NCI-H1694 treated with DMSO at 0.1 percent for 48 hours (cell line): Measurements from ENCODE around the gene SBK1.
"Not testable (repeated sequence)": the region's sequence is repeated elsewhere in the genome, so short reads cannot be mapped to it uniquely, and the experiment has no call there.

Source experiments
- DNase-seq: peaks from one replicate; lab custom pipeline; 2025; lab: John Stamatoyannopoulos, UW

Gene SBK1

DNA sequence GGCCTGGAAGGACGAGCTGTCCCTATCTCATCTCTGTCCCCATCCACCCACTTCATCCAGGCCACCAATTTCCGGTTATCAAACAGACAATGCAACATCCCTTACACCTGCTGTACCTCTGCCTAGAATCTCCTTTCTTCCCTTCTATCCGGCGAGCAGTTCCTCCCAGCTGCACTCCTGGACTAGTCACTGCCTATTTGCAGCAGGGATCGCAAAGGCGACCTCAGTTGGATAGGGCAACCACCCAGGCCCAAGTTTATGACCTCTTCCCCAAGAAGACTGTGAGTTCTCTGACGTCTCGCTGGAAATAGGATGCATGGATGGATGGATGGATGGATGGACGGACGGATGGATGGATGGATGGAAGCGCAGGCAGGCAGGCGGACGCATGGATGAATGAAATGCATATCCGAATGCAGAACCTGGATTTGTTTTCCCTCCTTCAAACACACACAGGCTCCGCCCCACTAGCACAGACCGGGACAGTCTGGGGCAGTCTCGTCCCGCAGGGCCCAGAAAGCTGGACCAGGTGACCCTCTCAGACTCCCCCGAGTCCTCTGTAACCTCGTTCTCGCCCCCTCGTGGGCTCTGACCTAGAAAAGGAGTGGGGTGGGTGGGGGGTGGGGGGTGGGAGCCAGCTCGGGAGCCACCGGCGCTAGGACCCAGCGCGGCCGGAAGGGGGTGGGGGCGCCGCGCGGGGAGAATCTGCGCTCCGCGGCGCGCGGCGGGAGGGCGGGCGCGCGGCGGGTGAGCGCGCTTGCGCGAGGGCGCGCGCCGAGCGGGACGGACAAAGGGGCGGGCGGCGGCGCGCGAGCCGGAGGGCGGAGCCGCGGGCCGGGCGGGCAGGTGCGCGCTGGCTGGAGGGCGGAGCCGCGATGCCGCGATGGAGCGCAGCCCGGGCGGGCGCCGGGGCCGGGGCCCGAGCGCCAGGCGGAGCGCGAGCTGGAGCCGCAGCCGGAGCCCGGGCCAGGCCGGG is at the start of gene SBK1:
TSS of gene SBK1 (plus strand) at position 875 of the 976 bp plus-strand sequence. CDS start 24,867 bp downstream, outside the sequence.
- DNase-seq, result peak; percentile 72

DNA sequence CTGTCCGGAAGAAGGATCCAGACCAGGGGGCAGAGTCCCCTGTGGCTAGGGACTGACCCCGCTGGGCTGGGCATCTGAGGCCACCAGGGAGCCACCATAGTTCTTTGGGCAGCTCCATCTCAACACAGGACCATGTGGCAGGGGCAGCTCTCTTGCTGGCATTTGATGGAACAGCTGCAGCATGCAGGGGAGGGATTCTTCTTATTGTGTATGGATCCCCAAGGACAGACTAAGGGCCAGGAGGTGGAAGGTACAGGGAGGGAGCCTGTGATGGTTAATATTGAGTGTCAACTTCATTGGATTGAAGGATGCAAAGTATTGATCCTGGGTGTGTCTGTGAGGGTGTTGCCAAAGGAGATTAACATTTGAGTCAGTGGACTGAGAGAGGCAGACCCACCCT is 42.8 kb upstream of the SBK1 start:
- DNase-seq, result not testable (repeated sequence)

DNA sequence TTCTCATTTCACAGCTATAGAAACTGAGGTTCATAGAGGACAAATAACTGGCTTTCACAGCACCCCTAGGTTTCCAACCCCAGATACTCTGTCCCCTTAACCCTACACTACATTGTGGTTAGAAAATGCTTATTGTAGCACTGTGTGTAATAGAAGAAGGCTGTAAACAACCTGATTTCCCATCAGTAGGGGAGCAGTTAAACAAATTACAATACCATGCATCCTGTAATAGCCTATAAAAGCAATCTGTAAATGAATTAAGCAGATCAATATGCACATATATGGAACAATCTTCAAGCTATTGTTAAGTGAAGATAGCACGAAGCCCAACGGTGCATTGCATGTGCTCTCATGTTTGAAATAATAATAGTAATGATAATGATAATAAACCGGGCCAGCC is 41.3 kb upstream of the SBK1 start:
- no peak for DNase-seq

DNA sequence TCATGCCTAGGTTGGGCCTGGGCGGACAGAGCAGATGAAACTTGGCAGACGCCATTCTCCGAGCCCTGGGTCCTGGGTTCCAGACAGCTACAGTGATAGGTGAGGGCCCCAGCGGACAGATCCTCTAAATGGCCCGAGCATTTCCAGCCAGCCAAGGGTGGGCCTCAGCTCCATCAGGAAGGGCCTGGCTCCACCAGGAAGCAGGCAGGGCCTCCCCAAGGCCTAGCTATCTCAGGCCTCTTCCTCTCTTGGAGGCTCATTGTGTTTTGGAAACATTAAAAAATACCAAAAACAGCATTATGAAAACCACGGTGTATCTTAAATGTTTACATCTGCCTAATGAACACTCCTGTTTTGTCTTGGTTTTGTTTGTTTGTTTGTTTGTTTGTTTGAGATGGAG is 38.2 kb upstream of the SBK1 start:
- no peak for DNase-seq

DNA sequence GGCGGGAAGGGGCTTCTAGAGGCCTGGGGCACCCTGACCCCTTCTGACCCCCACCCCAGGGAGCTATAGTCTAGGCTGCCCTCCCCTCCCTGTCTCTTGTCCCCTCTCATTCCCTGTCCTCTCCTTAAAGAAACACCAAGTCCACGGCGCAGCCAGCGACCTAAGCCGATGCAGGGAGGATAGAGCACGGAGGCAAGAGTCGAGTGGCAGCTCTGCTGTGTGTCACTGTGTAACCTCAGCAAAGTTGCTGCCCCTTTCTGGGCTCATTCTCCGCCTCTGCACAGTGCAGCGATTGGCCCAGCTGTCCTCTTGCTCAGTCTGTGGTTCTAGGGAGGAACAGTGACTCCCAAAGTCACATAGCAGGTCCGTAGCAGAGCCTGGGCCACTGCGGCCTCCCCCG is 36.5 kb upstream of the SBK1 start:
- no peak for DNase-seq

DNA sequence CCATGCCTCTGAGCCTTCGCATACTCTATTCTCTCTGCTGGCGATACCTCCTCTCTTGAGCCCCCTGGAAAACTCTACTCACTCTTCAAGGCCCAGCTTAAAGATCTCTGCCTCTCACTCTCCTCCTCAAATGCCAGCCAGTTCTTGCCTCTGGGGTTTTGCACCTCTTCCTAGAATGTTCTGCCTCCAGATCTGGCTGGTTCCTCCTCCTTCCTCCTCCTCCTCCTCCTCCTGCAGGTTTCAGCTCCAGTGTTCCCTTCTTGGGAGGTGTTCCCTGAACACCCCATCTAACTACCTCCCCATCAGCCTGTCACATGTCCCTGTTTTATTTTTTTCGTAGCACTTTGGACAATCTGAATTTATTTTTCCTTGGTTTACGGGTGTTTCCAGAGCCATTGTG is 35.1 kb upstream of the SBK1 start:
- DNase-seq, result no peak

DNA sequence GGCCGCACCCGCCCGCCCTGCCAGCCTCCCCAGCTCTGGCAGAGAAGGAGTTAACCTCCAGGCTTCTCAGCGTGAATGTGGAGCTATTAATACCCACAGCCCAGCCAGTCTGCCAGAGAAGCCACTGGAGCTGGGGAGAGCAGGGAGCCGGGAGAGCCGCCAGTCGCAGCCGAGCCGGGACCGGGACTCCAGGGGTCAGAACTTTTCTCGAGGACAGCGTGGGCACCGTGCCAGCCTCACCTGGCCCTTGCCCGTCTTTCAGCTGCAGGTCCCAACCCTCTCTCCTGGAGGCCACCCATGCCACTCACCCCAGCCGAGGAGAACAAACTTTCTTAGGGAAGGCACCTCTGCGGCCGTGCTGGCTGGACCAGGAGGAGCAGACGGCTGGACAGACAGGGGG is 33.8 kb upstream of the SBK1 start:
- DNase-seq, result peak; percentile 7

DNA sequence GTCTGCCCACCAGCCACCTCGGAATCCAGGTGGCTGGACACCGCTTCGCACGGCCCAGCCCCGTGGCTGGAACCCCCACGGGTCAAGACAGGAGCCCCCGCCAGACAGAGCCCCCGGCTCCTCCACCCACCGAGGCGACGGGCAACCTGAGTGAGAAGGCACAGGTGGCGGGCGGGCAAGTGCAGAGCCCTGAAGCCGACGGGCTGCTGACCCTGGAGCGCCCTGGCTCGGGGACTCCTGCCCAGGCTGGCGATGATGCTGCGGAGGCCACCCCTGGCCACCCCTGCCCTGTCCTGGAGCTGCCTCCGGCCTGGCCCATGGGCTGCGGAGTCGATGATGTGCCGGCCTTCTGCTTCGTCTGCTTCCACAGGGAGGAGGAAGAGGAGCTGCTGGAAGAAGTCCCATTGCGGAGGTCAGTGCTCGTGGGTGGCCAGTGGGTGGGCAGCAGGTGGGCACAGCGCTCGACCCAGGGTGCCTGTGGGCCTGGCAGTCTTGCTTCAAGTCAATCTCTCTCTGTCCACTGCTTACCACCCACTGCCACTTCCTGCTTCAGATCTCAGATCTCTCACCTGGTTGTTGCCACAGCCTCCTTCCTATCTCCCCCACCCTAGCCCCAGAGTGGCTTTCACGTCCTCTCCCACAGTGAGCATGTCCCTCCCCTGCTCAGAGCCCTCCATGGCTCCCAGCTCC is 33.1 kb upstream of the SBK1 start:
- DNase-seq, result no peak

DNA sequence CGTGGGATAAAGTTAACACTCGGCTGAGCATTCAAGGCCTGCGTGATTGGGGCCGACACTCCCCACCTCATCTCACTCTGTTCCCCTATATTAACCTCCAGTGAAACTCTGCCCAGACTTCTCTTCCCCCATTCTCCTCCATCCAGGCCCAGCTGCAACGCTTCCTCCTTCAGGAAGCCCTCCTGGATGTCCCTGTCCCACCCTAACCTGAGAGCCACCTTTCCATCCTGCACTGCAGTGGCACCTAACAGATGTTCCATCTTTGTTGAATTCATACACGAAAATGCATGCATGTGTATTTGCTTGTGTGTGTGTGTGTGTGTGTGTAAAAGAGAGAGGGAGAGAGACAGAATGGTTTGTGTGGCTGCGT is 32.6 kb upstream of the SBK1 start:
- no peak for DNase-seq

DNA sequence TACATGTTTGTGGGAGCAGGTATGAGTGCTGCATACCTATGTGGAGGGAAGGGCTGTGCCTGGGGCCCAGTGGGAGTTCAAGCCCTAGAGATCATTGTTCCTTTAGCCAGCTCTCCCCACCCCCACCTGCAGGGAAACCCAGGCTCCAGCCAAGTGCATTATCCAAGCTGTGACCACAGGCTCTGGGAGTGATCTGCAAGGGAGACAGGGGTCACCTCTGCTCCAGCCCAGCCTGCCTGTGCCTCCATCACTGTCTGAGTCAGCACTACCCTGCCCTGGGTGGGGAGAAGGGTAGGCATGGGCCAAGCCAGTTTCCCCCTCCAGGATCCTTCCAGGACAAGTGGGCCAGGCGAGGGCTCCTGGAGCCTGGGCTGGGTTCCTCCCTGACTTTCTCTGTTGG is 32.1 kb upstream of the SBK1 start:
- DNase-seq, result no peak

DNA sequence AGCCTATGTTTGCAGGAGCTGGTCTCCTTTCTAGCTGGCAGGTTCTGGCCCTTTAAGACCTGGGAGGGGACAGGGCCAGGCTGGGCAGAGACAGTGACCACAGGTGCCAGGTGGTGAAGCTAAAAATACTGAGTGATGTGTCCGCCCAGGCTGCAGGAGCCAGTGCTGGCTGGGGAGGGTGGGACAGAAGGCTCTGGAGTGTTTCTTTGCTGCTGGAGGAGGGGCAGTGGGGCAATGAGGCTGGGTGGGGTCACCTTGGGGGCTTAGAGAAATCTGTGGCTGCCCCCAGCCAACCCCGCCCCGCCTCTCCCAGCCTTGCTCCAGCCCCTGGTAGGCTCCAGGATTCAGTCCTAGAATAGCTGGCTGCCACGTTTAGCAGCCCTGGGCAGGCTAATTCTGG is 30.4 kb upstream of the SBK1 start:
- no peak for DNase-seq

DNA sequence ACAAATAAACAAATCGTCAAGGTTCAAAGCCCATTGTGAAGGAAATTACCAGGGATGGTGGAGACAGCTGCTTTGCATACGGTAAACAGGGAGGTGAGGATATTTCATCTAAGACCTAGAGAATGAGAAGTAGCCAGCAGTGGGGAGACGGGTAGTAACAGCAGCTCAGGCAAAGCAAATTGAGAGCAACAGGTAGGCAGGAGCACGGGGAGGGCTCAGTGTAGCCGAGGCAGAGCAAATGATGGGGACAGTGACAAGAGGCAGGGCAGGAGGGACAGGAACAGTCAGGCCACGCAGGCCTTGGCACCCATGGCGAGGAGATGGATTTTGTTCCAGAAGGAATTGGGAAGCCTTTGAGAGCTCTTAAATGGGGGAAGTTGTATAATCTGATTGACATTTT is 29.0 kb upstream of the SBK1 start:
- no peak for DNase-seq

DNA sequence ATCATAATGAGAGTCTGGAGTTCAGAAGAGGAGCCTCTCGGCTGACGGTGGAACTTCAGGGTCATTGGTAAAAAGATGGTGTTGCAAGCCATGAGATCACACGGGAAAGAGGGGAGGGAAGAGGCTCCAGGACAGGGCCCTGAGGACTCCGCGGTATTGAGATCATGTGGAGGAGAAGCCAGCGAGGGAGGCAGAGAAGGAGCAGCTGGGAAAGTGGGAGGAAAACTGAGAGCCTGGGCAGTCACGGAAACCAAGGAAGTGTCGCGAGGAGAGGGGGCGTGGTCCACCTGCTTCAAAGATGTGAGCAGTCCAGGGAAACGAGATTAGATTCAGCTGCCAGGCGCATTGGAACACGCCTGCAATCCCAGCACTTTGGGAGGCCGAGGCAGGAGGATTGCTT is 27.7 kb upstream of the SBK1 start:
- DNase-seq, result no peak

DNA sequence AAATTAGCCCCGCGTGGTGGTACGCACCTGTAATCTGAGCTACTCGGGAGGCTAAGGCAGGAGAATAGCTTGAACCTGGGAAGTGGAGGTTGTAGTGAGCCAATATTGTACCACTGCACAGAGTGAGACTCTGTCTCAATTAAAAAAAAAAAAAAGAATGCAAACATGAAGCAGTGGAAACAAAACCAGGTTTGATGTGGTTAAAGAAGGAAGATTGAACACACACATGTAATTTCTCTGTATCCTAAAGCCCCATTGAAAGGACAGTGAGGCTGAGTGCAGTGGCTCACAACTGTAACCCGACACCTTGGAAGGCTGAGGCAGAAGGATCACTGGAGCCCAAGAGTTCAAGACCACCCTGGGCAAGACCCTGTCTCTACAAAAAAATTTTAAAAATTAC is 26.5 kb upstream of the SBK1 start:
- DNase-seq, result no peak

DNA sequence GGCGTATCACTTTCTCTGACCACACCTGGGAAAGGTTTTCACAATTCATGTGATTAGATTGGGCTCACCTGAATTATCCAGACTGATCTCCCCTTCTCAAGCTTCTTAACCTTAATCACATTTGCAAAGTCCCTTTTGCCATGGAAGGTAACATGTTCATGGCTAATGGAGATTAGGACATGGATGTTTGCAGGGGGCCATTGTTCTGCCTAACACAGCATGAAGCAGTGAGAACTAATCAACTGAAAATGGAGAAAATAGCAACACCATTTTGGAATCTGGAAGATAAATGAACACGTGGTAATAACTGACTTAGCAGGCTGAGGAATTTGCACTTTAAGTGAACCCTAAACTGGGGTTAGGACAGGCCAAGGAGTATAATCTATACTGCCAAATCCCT is 25.0 kb upstream of the SBK1 start:
- DNase-seq, result no peak

DNA sequence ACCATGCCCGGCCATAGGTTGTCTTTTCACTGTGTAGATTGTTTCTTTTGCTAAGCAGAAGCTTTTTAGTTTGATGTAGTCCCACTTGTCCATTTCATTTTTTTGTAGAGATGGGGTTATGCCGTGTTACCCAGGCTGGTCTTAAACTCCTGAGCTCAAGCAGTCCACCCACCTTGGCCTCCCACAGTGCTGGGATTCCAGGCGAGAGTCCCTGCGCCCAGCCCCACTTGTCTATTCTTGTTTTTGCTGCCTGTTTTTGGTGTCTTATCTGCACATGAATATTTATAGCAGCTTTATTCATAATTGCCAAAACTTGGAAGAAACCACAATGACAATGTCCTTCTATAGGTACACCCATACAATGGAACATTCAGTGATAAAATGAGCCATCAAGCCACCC is 18.8 kb upstream of the SBK1 start:
- DNase-seq, result no peak

DNA sequence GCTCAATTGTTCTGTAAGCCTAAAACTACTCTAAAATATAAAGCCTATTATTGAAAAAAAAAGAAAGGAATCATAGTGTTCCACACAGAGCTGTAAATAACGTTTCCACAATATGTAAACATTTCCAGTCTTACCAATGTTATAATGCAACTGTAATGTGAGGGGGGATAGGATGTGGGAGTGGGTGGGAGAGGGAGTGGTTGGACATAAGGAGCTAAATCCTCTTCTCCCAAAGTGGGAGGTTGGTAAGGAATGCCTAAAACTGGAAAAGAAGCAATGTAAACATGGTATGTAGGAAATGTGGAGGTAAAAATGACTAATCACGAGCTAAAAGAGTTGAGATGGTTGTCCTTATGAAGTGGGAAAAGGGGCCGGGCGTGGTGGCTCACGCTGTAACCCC is 17.6 kb upstream of the SBK1 start:
- no peak for DNase-seq

DNA sequence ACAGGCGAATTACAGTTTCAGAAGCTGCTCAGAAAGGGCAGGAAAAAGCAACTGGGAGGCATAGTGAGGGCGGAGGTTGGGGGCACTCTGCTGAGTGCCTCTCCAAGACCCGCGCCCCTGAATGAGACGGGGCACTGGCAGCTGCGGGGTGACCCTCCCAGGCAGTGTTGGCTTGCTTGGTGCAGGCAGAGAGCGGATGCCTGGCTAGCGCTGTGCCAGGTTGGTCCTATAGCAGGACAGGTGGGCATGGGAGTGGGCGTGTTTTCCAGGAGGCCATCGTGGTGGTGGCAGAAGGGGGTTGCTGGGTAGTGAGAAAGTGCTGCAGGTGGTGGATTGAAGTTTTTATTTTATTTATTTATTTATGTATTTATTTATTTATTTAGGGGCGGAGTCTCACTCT is 16.0 kb upstream of the SBK1 start:
- no peak for DNase-seq

DNA sequence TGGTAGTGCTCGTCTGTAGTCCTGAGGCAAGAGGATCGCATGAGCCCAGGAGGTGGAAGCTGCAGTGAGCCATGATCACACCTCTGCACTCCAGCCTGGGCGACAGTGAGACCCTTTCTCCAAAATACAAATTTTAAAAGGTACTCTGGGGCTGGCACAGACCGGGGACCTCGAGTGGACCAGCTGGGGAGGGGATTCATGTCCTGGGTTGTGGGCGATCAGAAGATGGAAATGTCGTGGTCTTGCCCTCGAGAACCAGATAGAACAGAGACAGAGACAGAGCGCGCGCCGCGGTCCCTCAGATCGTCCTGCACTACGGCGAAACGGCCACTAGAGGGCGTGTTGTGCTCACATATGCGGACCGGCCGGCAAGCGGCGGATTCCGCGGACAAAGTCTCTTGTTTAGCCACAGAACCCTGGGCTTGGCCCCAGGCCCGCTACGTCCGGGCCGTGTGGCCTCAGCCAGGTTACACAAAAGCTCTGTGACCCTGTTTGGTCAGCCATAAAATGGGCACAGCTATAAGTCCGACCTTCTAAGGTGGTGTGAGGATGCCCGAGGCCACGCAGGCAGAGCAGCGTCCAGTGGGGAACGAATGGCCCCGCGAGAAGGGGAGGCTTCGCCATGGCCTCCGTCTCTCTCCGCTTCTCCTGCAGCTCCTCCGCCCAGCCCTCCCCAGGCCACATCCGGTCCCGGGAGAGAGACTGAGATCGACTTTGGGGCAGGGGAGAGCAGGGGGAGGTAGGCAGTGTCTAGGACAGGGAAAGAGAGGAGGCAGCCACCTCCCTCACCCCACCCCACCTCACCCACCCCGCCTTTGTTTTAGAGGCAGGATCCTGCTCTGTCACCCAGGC is 14.6 kb upstream of the SBK1 start:
- DNase-seq, result peak; percentile 61

DNA sequence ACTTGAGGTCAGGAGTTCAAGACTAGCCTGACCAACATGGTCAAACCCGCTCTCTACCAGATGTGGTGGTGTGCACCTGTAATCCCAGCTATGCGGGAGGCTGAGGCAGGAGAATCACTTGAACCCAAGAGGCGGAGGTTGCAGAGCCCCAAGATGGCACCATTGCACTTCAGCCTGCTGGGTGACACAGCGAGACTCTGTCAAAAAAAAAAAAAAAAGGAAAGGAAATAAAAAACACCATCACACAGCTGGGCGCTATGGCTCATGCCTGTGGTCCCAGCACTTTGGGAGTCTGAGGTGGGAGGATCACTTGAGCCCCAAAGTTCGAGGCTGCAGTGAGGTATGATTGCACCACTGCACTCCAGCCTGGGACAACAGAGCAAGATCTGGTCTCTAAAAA is 13.3 kb upstream of the SBK1 start:
- no peak for DNase-seq

DNA sequence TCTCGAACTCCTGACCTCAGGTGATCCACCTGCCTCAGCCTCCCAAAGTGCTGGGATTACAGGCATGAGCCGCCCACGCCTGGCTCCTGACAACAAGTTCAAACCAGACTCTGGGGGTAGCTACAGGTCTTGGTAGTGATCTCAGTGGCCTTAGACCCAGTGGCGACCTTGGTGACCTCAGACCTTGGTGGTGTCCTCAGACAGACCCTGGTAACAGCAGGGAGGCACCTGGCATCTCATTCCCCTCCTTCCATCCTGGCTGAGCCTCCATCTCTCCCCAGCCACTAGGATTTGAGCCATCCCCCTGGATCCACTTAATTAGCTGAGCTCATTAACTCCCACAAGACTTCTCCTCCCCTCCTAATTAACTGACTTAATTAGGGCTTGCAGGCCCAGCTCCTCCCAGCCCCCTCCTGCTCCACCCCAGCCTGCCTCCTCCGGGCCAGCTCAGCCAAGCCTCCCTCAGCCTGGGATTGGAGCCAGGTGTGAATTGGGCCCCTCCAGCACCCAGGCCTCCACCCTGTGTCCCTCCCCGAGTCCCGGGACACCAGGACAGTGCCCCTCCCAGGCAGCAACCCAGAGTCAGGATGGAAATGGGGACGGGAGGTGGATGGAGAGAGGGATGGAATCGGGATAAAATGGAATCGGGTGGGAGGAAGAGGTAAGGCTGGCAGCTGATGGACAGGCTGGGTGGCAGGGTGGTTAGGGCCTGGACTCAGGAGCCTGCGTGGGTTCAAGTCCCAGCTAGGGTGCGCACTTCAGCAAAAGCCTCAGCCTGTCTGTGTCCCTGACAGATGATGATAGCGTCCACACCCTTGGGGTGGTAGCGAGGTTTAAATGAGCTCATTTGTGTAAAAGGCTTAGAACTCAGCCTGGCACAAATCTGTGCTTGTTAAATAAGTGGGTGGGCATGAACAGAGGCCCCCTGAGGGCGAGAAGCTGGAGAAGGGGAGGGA is 11.2 kb upstream of the SBK1 start:
- no peak for DNase-seq
